ENCODE data around the gene NLRP9.

DNA sequence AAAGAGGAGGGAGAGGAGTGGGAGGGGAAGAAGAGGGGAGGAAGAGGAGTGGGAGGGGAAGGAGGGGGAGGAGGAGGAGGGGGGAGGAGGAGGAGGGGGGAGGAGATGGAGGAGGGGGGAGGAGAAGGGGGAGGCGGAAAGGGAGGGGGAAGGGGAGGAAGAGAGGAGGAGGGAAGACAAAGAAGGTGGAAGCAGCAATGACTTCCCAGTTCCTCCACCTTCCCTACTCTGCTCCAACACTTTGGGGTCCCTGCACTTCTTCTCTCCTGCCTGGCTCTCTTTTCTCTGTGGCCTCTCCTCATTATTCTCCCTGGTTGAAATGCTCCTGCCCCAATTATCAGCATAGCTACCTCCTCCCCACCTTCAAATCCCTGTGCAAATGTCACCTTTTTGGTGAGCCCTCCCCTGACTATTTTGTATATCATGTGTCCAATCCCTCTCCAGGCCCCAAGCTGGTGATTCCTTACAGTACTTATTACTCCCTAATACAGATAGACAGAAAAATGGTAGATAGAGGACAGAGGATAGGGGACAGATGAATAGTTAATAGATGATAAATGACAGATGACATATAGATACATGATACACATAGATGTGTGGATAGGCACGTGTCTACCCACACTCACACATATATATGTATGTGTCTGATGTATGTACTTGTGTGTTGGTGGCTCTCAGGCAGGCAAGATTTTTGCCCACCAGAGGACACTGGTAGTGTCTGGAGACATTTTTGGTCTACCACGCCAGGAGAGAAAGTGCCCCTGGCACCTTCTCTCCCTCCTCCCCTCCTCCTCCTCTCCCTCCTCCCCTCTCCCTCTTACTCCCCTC lies 25.2 kb downstream of the NLRP9 start:
- TF ChIP-seq, protein P1, sequence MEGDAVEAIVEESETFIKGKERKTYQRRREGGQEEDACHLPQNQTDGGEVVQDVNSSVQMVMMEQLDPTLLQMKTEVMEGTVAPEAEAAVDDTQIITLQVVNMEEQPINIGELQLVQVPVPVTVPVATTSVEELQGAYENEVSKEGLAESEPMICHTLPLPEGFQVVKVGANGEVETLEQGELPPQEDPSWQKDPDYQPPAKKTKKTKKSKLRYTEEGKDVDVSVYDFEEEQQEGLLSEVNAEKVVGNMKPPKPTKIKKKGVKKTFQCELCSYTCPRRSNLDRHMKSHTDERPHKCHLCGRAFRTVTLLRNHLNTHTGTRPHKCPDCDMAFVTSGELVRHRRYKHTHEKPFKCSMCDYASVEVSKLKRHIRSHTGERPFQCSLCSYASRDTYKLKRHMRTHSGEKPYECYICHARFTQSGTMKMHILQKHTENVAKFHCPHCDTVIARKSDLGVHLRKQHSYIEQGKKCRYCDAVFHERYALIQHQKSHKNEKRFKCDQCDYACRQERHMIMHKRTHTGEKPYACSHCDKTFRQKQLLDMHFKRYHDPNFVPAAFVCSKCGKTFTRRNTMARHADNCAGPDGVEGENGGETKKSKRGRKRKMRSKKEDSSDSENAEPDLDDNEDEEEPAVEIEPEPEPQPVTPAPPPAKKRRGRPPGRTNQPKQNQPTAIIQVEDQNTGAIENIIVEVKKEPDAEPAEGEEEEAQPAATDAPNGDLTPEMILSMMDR (IDR thresholded peaks at IDR 0.05; ENCODE audit: low read depth, low read length, poor library complexity, severe bottlenecking), result no peak
- no peak for TF ChIP-seq EZH2phosphoT487 (IDR thresholded peaks at IDR 0.05; ENCODE audit: borderline replicate concordance, low read length)
